ENCODE measurements around the gene TGFBR1. TPM values are rescaled to one million over a fixed set of nuclear protein-coding genes. Genes with fewer than 3 reads are reported as not detected.

Gene TGFBR1
- total RNA-seq, 2 experiments from 2014 or later: 25.4 to 26.3 TPM

- Mint-ChIP-seq H3K4me3 (no peak overlapping the region), H3K27ac (peak overlapping the region; percentile 75), H3K27me3 (no peaks in the 10 kb centered on the region), H3K36me3 (peaks cover 13% of the 10 kb centered on the region), H3K4me1 (ENCODE audit: low read depth) (peaks cover 66% of the 10 kb centered on the region), H3K9me3 (no peaks in the 10 kb centered on the region)
- ChIA-PET CTCF (interaction anchor here (0.9 to 1.6 kb wide), 4 partner anchors 8 to 114 kb away, joined by 3 to 6 read pairs (median 4); no protein-coding TSS in a partner anchor), POLR2A (interaction anchor here (0.6 kb wide), 1 partner anchor 124 kb away, joined by 3 read pairs; no protein-coding TSS in a partner anchor)
- no peak for DNase-seq
- intact Hi-C loops (cut with micrococcal nuclease): loop anchor here (1.0 kb wide), 1 partner anchor 8 kb away; no protein-coding TSS in a partner anchor
Observed at GRCh38 chr9:99127356-99128132, 22.6 kb downstream of the TGFBR1 start.

- DNase-seq: no peak
- CTCF ChIA-PET: interaction anchor here (1.0 kb wide), 1 partner anchor 9 kb away, joined by 4 read pairs; no protein-coding TSS in a partner anchor
- H3K27me3 Mint-ChIP-seq: no peaks in the 10 kb centered on the region
- peaks cover 15% of the 10 kb centered on the region for H3K36me3 Mint-ChIP-seq
- no peaks in the 10 kb centered on the region for H3K9me3 Mint-ChIP-seq
- POLR2A ChIA-PET: no interaction called here
- peaks cover 64% of the 10 kb centered on the region for H3K4me1 Mint-ChIP-seq (ENCODE audit: low read depth)
- peak overlapping the region; percentile 75 for H3K27ac Mint-ChIP-seq
- intact Hi-C loops (cut with micrococcal nuclease): no loop called here
- H3K4me3 Mint-ChIP-seq: no peak overlapping the region
Observed at GRCh38 chr9:99128133-99128406, 23.2 kb downstream of the TGFBR1 start.

GRCh38 chr9:99129091-99129490, 24.2 kb downstream of the TGFBR1 start:
- intact Hi-C loops (cut with micrococcal nuclease): no loop called here
- H3K27ac Mint-ChIP-seq: peak overlapping the region; percentile 48
- no peak for DNase-seq
- no peaks in the 10 kb centered on the region for H3K27me3 Mint-ChIP-seq
- peaks cover 15% of the 10 kb centered on the region for H3K36me3 Mint-ChIP-seq
- no peak overlapping the region for H3K4me3 Mint-ChIP-seq
- H3K9me3 Mint-ChIP-seq: no peaks in the 10 kb centered on the region
- CTCF ChIA-PET: interaction anchor here (1.3 kb wide), 1 partner anchor 280 kb away, joined by 4 read pairs; no protein-coding TSS in a partner anchor
- peaks cover 61% of the 10 kb centered on the region for H3K4me1 Mint-ChIP-seq (ENCODE audit: low read depth)
- POLR2A ChIA-PET: no interaction called here

GRCh38 chr9:99130069-99130468, 25.2 kb downstream of the TGFBR1 start:
- Mint-ChIP-seq H3K4me1 (ENCODE audit: low read depth) (peaks cover 63% of the 10 kb centered on the region), H3K27me3 (no peaks in the 10 kb centered on the region), H3K27ac (peak overlapping the region; percentile 23), H3K9me3 (no peaks in the 10 kb centered on the region), H3K4me3 (no peak overlapping the region), H3K36me3 (peaks cover 15% of the 10 kb centered on the region)
- ChIA-PET CTCF (interaction anchor here (0.8 to 1.3 kb wide), 2 partner anchors 11 to 281 kb away, joined by 3 to 4 read pairs; no protein-coding TSS in a partner anchor), POLR2A (no interaction called here)
- no peak for DNase-seq
- intact Hi-C loops (cut with micrococcal nuclease): no loop called here

- H3K9me3 Mint-ChIP-seq: no peaks in the 10 kb centered on the region
- POLR2A ChIA-PET: interaction anchor here (0.7 kb wide), 1 partner anchor 341 kb away, joined by 4 read pairs; no protein-coding TSS in a partner anchor
- CTCF ChIA-PET: interaction anchor here (1.0 to 1.4 kb wide), 5 partner anchors 9 to 137 kb away, joined by 3 to 5 read pairs (median 4); no protein-coding TSS in a partner anchor
- DNase-seq: no peak
- H3K4me1 Mint-ChIP-seq (ENCODE audit: low read depth): peaks cover 58% of the 10 kb centered on the region
- H3K27ac Mint-ChIP-seq: no peak overlapping the region
- no peaks in the 10 kb centered on the region for H3K27me3 Mint-ChIP-seq
- intact Hi-C loops (cut with micrococcal nuclease): no loop called here
- peaks cover 16% of the 10 kb centered on the region for H3K36me3 Mint-ChIP-seq
- H3K4me3 Mint-ChIP-seq: no peak overlapping the region
Observed at GRCh38 chr9:99133145-99133544, 28.2 kb downstream of the TGFBR1 start.

GRCh38 chr9:99134893-99135341, 30.0 kb downstream of the TGFBR1 start:
- CTCF ChIA-PET: interaction anchor here (0.6 to 1.7 kb wide), 7 partner anchors 15 to 286 kb away, joined by 3 to 7 read pairs (median 4); no protein-coding TSS in a partner anchor
- Mint-ChIP-seq H3K27ac (peak overlapping the region; percentile 23), H3K36me3 (peaks cover 16% of the 10 kb centered on the region), H3K4me3 (no peak overlapping the region), H3K9me3 (no peaks in the 10 kb centered on the region), H3K4me1 (ENCODE audit: low read depth) (peaks cover 47% of the 10 kb centered on the region), H3K27me3 (no peaks in the 10 kb centered on the region)
- POLR2A ChIA-PET: interaction anchor here (0.5 kb wide), 1 partner anchor 333 kb away, joined by 3 read pairs; no protein-coding TSS in a partner anchor
- intact Hi-C loops (cut with micrococcal nuclease): no loop called here
- no peak for DNase-seq

- H3K4me1 Mint-ChIP-seq (ENCODE audit: low read depth): peaks cover 44% of the 10 kb centered on the region
- H3K27me3 Mint-ChIP-seq: no peaks in the 10 kb centered on the region
- H3K9me3 Mint-ChIP-seq: no peaks in the 10 kb centered on the region
- ChIA-PET CTCF (interaction anchor here (0.6 to 8.5 kb wide), 6 partner anchors 15 to 287 kb away, joined by 3 to 163 read pairs (median 4); no protein-coding TSS in a partner anchor), POLR2A (interaction anchor here (0.5 to 0.6 kb wide), 2 partner anchors 147 to 333 kb away, joined by 3 read pairs; no protein-coding TSS in a partner anchor)
- peaks cover 17% of the 10 kb centered on the region for H3K36me3 Mint-ChIP-seq
- no peak overlapping the region for H3K4me3 Mint-ChIP-seq
- no peak for DNase-seq
- intact Hi-C loops (cut with micrococcal nuclease): no loop called here
- H3K27ac Mint-ChIP-seq: peak overlapping the region; percentile 19
Observed at GRCh38 chr9:99135456-99135855, 30.5 kb downstream of the TGFBR1 start.

GRCh38 chr9:99137225-99137624, 32.3 kb downstream of the TGFBR1 start:
- intact Hi-C loops (cut with micrococcal nuclease): no loop called here
- DNase-seq: no peak
- H3K27me3 Mint-ChIP-seq: no peaks in the 10 kb centered on the region
- no peak overlapping the region for H3K4me3 Mint-ChIP-seq
- H3K27ac Mint-ChIP-seq: peak overlapping the region; percentile 6
- H3K36me3 Mint-ChIP-seq: peaks cover 24% of the 10 kb centered on the region
- no peaks in the 10 kb centered on the region for H3K9me3 Mint-ChIP-seq
- ChIA-PET POLR2A (interaction anchor here (1.2 kb wide), 1 partner anchor 15 kb away, joined by 3 read pairs; no protein-coding TSS in a partner anchor), CTCF (interaction anchor here (0.6 to 8.5 kb wide), 4 partner anchors 11 to 162 kb away, joined by 3 to 163 read pairs (median 42); no protein-coding TSS in a partner anchor)
- peaks cover 45% of the 10 kb centered on the region for H3K4me1 Mint-ChIP-seq (ENCODE audit: low read depth)

- H3K4me3 Mint-ChIP-seq: no peak overlapping the region
- H3K27me3 Mint-ChIP-seq: no peaks in the 10 kb centered on the region
- ChIA-PET POLR2A (no interaction called here), CTCF (interaction anchor here (0.8 to 8.5 kb wide), 4 partner anchors 65 to 163 kb away, joined by 3 to 163 read pairs (median 44); no protein-coding TSS in a partner anchor)
- H3K4me1 Mint-ChIP-seq (ENCODE audit: low read depth): peaks cover 45% of the 10 kb centered on the region
- no peak for DNase-seq
- intact Hi-C loops (cut with micrococcal nuclease): no loop called here
- peaks cover 23% of the 10 kb centered on the region for H3K36me3 Mint-ChIP-seq
- no peaks in the 10 kb centered on the region for H3K9me3 Mint-ChIP-seq
- H3K27ac Mint-ChIP-seq: no peak overlapping the region
Observed at GRCh38 chr9:99137891-99138290, 33.0 kb downstream of the TGFBR1 start.

- no peak for DNase-seq
- no peaks in the 10 kb centered on the region for H3K9me3 Mint-ChIP-seq
- peaks cover 40% of the 10 kb centered on the region for H3K4me1 Mint-ChIP-seq (ENCODE audit: low read depth)
- peaks cover 25% of the 10 kb centered on the region for H3K36me3 Mint-ChIP-seq
- H3K27ac Mint-ChIP-seq: no peak overlapping the region
- intact Hi-C loops (cut with micrococcal nuclease): no loop called here
- H3K27me3 Mint-ChIP-seq: no peaks in the 10 kb centered on the region
- POLR2A ChIA-PET: no interaction called here
- CTCF ChIA-PET: interaction anchor here (0.8 to 8.5 kb wide), 12 partner anchors 12 to 291 kb away, joined by 3 to 163 read pairs (median 5); no protein-coding TSS in a partner anchor
- no peak overlapping the region for H3K4me3 Mint-ChIP-seq
Observed at GRCh38 chr9:99138424-99139284, 33.7 kb downstream of the TGFBR1 start.

GRCh38 chr9:99139868-99140267, 35.0 kb downstream of the TGFBR1 start:
- CTCF ChIA-PET: interaction anchor here (0.8 to 8.5 kb wide), 13 partner anchors 15 to 671 kb away, joined by 3 to 163 read pairs (median 7); no protein-coding TSS in a partner anchor
- DNase-seq: no peak
- peaks cover 33% of the 10 kb centered on the region for H3K4me1 Mint-ChIP-seq (ENCODE audit: low read depth)
- POLR2A ChIA-PET: no interaction called here
- no peak overlapping the region for H3K4me3 Mint-ChIP-seq
- no peak overlapping the region for H3K27ac Mint-ChIP-seq
- no peaks in the 10 kb centered on the region for H3K9me3 Mint-ChIP-seq
- peaks cover 27% of the 10 kb centered on the region for H3K36me3 Mint-ChIP-seq
- no peaks in the 10 kb centered on the region for H3K27me3 Mint-ChIP-seq
- intact Hi-C loops (cut with micrococcal nuclease): loop anchor here (1.0 kb wide), 3 partner anchors 140 to 292 kb away; no protein-coding TSS in a partner anchor

Measured in activated CD4-positive, alpha-beta memory T cell treated with anti-CD3 and anti-CD28 coated beads for 36 hours (primary cell).